Endothelial cell of umbilical vein (primary cell): Measurements from ENCODE around the gene PRDM8. TPM values are rescaled to one million over a fixed set of nuclear protein-coding genes. Genes with fewer than 3 reads are reported as not detected.

Experiments
- BruUV-seq: library from RNA; stranded (reverse); fragments of 400-500 nt; replicated peaks from 2 replicates; lab custom pipeline; 2021; lab: Mats Ljungman, UMichigan
- CTCF ChIA-PET: fragments of 300-600, 350-600 bp; sonication (Branson Sonifier 250); formaldehyde crosslinking; loops from one replicate; lab custom pipeline; 2021; ENCODE audit warnings: antibody characterized with exemption, inconsistent platforms; lab: Charles Lee
- POLR2A ChIA-PET: fragments of 300-600, 350-600 bp; sonication (Branson Sonifier 250); formaldehyde crosslinking; loops from one replicate; lab custom pipeline; 2021; ENCODE audit warnings: antibody characterized with exemption, inconsistent platforms; lab: Charles Lee
- DNase-seq: peaks from one replicate; pipeline ENCODE4 v3.0.0-alpha.2; 2011; ENCODE audit warnings: low read depth, low spot score
- FAIRE-seq: peaks from 2 replicates; lab custom pipeline; 2011; peaks lifted over from hg19 to GRCh38; lab: Jason Lieb, UNC
- H2AFZ ChIP-seq: 2 replicates; pipeline ENCODE4 v1.6.0; 2012; ENCODE audit warnings: low read depth, low read length, control low read depth, inconsistent platforms
- H3K27ac ChIP-seq: 2 replicates; pipeline ENCODE4 v1.5.1; 2011; ENCODE audit warnings: low read depth, mild to moderate bottlenecking, control low read depth, low read length, moderate library complexity; ENCODE audit not compliant: insufficient read depth
- H3K27me3 ChIP-seq, 2 experiments: 2 replicates each; pipeline versions ENCODE4 v1.6.0 to v1.6.1; 2011; ENCODE audit warnings: low read length in 2 of 2, mixed read lengths in 1 of 2; ENCODE audit not compliant: control insufficient read depth in 2 of 2, insufficient read depth in 2 of 2
- H3K36me3 ChIP-seq, 2 experiments: 2 replicates in 1 of 2; 3 replicates in 1 of 2; pipeline ENCODE4 v1.5.1; 2011; ENCODE audit warnings: low read length in 2 of 2, mild to moderate bottlenecking in 1 of 2, moderate library complexity in 1 of 2; ENCODE audit not compliant: control insufficient read depth in 2 of 2, insufficient read depth in 2 of 2; ENCODE audit errors: extremely low read depth in 1 of 2
- H3K4me1 ChIP-seq: 3 replicates; pipeline ENCODE4 v1.5.1; 2011; ENCODE audit warnings: mild to moderate bottlenecking, low read length; ENCODE audit not compliant: control insufficient read depth, insufficient read depth; ENCODE audit errors: extremely low read depth
- H3K4me2 ChIP-seq: 2 replicates; pipeline ENCODE4 v1.6.1; 2011; ENCODE audit warnings: low read length, control low read depth, mixed read lengths; ENCODE audit not compliant: insufficient read depth
- H3K4me3 ChIP-seq, 3 experiments: fragments of 200-600 bp in 1 of 3; sonication (generic), shearing (Covaris generic) in 1 of 3; replicated peaks in 1 of 3; 2 replicates each; pipeline ENCODE4 v1.5.1; 2011 to 2016; ENCODE audit warnings: control low read depth in 3 of 3, low read length in 3 of 3, mild to moderate bottlenecking in 2 of 3, inconsistent platforms in 1 of 3, low read depth in 1 of 3, moderate library complexity in 1 of 3; ENCODE audit not compliant: insufficient read depth in 1 of 3
- H3K79me2 ChIP-seq: 2 replicates; pipeline ENCODE4 v1.6.0; 2012; ENCODE audit warnings: low read length, inconsistent platforms; ENCODE audit not compliant: control insufficient read depth, insufficient read depth
- H3K9ac ChIP-seq: replicated peaks from 2 replicates; pipeline ENCODE3; 2011; ENCODE audit warnings: low read length, control low read depth; ENCODE audit not compliant: insufficient read depth; ENCODE audit errors: extremely low read depth
- H3K9me1 ChIP-seq: replicated peaks from 3 replicates; pipeline ENCODE4 v1.6.0; 2011; ENCODE audit warnings: mild to moderate bottlenecking, low read length; ENCODE audit not compliant: control insufficient read depth, insufficient read depth; ENCODE audit errors: extremely low read depth
- H3K9me3 ChIP-seq: replicated peaks from 2 replicates; pipeline ENCODE4 v1.5.1; 2012; ENCODE audit warnings: low read length, inconsistent platforms; ENCODE audit not compliant: control insufficient read depth, insufficient read depth
- H4K20me1 ChIP-seq: replicated peaks from 2 replicates; pipeline ENCODE3; 2011; ENCODE audit warnings: mild to moderate bottlenecking, low read length; ENCODE audit not compliant: control insufficient read depth, insufficient read depth; ENCODE audit errors: extremely low read depth
- CTCF ChIP-seq, 2 donors: IDR thresholded peaks; 1 replicate in 1 of 2; 2 replicates in 1 of 2; pipeline ENCODE4 v1.5.1; 2011; ENCODE audit warnings: low read length in 2 of 2, mild to moderate bottlenecking in 2 of 2, moderate library complexity in 2 of 2, control low read depth in 1 of 2, inconsistent platforms in 1 of 2, low read depth in 1 of 2; ENCODE audit not compliant: insufficient read depth in 1 of 2; ENCODE audit errors: extremely low read depth in 1 of 2
- FOS ChIP-seq: IDR thresholded peaks from 2 replicates; pipeline ENCODE4 v1.6.1; 2011; ENCODE audit warnings: mild to moderate bottlenecking, low read length, moderate library complexity, borderline replicate concordance; ENCODE audit not compliant: insufficient read depth
- dilution Hi-C: fragments of 300-500 bp; cut with MboI; formaldehyde crosslinking; loops from one replicate; pipeline ENCODE4 v1.15.0; 2019; ENCODE audit warnings: low sequenced_read_pairs; ENCODE audit not compliant: extremely low pct_ligation_motif_present
- intact Hi-C: fragments of 100-400 bp; cut with micrococcal nuclease; formaldehyde crosslinking; loops from one replicate; pipeline ENCODE4 v1.10.0; 2022
- polyA plus RNA-seq, 4 experiments: library from polyadenylated mRNA; depleted of rRNA in 3 of 4; stranded (reverse) in 3 of 4; unstranded in 1 of 4; fragments of >200 nt; gene quantifications; 2 replicates each; pipeline versions ENCODE4 v1.2.1 to v1.2.3, GENCODE V29; 2011 to 2012; ENCODE audit warnings: missing spikeins in 1 of 4
- total RNA-seq: library from RNA; stranded (reverse); gene quantifications from 2 replicates; pipeline ENCODE4 v1.2.3, GENCODE V29; 2021

Gene PRDM8
- total and polyA plus RNA-seq, 2 donors (not counting 3 experiments of a cell fraction or from before 2014, with no cell fraction given) = 0.28 to 0.82 TPM

DNA sequence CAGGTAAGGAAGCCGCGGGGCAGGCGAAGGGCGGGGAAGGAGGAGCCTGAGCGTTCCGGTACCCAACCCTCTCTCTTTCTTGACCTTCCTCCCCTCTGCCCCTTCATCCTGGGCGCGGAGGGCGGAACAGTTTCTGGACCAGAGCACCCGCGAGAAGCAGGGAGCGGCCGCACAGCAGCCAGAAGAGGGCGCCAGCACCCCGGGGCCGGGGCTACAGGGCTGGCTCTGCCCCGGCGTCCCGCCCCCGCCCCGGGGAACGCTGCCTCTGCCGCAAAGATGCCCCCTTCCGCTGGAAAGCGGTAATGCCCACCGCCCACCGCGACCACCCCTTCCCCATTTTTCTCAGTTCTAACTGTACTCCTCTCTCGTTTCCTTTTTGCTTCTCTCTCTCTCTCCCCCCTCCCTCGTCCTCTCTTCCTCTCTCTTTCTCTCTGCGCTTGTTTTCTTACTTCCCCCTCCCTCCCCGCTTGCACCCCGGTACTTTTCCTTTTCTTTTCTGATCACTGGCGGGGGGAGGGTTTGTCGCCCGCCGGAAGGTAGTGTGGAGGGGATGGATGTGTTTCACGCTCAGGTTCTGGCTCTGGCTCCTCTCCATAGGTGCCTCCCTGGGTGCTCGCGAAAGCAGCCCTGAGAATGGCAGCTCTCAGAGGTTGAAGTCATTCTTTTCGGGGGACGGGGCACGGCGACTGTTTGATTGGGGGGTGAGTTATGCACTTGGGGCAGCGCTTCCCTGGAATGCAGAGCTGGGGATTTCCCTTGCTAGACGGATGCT, 13.1 kb upstream of the PRDM8 start:
- Histone ChIP-seq H3K79me2 (no peaks in the 10 kb centered on the region), H3K4me1 (peaks cover 27% of the 10 kb centered on the region), H3K9me1 (no peaks in the 10 kb centered on the region), H3K27me3 (peaks cover 44 to 48% of the 10 kb centered on the region in 2 experiments), H4K20me1 (no peaks in the 10 kb centered on the region), H3K9ac (peak overlapping the region; percentile 57), H3K9me3 (no peaks in the 10 kb centered on the region), H3K4me2 (peak overlapping the region; percentile 93), H3K4me3 (peak overlapping the region; percentile 56 to 99 (median 68)), H3K27ac (no peak overlapping the region), H2AFZ (peak overlapping the region; percentile 98), H3K36me3 (no peaks in the 10 kb centered on the region)
- DNase-seq (peak; percentile 58), FAIRE-seq (peak; percentile 48)
- intact Hi-C loops (loop anchor here (1.0 to 2.0 kb wide), 4 partner anchors 19 to 1232 kb away; no protein-coding TSS in a partner anchor), dilution Hi-C loops (no loop called here)
- ChIA-PET POLR2A (no interaction called here), CTCF (interaction anchor here (0.6 to 9.8 kb wide), 20 partner anchors 10 to 806 kb away, joined by 3 to 104 read pairs (median 6); partner anchors contain the start of gene ANTXR2)
- TF ChIP-seq CTCF (IDR thresholded peaks at IDR 0.05; ENCODE audit: extremely low read depth in 1 of 2, insufficient read depth in 1 of 2, low read depth in 1 of 2, low read length in 2 of 2) (peak; percentile 83 to 91), FOS (no peak)
- no TSS peak for BruUV-seq
